Hypothalamus (tissue), 51 donors: ENCODE measurements around the gene NCAN.
"Not testable (repeated sequence)": the region's sequence is repeated elsewhere in the genome, so short reads cannot be mapped to it uniquely, and the experiment has no call there.

Source experiments
- DNase-seq, 51 donors: peaks; one replicate each; lab custom pipeline; 2025; lab: John Stamatoyannopoulos, UW

Gene NCAN

DNA sequence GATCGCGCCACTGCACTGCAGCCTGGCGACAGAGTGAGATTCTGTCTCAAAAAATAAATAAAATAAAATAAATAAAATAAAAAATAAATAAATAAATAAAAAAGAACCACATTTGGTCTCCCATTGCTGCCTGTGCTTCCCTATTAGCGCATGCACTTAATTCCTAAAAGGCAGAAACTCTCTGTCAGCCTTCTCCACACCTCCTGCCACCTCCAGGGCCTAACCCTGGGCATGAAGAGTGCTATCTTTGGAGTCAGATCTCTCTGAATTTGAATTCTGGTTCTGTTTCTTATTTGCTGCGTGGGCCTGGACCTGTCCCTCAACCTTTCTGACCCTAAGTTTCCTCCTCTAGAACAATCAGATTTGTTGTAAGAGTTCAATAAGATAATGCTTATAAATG is 11.3 kb downstream of the NCAN start:
- DNase-seq: no peak

DNA sequence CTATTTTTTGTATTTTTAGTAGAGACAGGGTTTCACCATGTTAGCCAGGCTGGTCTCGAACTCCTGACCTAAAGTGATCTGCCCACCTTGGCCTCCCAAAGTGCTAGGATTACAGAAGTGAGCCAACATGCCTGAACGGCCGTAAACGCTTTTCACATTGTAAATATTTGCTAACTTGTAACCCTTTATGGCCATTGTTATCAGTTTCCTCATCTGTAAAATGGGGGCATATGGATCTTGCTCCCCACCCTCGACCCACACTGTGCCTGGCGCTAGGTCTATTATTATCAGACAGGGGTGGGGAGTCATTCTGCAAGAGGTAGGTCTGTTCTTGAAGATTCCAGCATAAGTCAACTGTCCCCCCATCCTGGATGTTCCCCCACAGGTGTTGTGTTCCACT is 11.9 kb downstream of the NCAN start:
- DNase-seq: no peak

DNA sequence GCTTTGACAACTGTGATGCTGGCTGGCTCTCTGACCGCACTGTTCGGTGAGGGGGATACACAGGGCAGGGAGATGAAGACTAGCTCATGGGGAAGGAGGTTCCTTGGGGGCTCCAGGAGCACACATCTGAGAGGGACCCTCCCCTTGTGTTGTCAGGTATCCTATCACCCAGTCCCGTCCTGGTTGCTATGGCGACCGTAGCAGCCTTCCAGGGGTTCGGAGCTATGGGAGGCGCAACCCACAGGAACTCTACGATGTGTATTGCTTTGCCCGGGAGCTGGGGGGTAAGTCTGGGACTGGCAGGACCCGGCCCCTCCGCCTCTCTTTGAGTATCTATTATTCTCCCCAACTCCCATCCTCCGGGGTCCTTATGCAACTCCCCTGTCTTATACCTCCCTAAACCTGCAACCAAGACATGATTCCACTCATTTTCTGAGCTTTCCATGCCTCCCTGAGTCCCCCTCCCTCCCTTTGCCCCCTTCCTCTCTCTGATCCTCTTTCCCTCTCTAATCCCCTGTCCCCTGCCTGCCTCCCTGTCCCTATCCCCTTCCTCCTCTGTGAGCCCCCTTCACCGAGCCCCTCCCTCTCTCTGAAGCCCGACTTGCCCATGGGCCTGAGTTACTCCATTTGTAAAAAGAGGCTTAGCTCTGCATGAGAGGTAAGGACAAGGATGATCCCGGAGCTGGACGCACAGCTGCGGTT is 12.5 kb downstream of the NCAN start:
- no peak for DNase-seq

DNA sequence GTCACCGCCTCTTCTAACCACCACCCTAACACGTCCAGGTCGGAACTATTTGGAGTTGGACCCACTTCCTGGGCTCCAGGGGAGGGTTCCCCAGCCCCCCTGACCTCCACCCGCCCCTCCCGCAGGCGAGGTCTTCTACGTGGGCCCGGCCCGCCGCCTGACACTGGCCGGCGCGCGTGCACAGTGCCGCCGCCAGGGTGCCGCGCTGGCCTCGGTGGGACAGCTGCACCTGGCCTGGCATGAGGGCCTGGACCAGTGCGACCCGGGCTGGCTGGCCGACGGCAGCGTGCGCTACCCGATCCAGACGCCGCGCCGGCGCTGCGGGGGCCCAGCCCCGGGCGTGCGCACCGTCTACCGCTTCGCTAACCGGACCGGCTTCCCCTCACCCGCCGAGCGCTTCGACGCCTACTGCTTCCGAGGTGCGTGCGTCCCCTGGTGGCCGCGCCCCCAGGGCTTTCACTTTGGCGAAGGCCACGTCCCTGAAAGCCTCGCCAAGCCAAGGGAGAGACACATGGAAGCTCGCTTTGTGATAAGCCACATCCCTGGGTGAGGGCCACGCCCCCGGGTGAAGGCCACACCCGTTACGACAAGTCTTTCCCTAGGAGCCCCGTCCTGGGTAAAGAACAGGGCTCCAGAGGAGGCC is 13.2 kb downstream of the NCAN start:
- DNase-seq: peak in 2 of 51 donors; percentile 4 to 16

DNA sequence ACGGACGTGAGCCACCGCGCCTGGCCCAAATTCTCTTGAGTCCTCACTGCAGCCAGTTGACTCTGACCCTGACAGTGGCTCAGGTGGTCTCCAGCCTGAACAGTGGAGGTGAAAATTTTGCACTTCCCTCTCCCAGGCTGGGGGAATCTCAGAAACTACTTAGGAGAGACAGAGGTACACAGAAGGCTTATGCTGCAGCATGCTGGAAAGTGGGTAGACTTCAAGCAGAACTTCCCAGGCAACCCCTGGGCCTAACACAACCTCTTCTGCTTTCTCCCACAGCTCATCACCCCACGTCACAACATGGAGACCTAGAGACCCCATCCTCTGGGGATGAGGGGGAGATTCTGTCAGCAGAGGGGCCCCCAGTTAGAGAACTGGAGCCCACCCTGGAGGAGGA is 14.4 kb downstream of the NCAN start:
- no peak for DNase-seq

DNA sequence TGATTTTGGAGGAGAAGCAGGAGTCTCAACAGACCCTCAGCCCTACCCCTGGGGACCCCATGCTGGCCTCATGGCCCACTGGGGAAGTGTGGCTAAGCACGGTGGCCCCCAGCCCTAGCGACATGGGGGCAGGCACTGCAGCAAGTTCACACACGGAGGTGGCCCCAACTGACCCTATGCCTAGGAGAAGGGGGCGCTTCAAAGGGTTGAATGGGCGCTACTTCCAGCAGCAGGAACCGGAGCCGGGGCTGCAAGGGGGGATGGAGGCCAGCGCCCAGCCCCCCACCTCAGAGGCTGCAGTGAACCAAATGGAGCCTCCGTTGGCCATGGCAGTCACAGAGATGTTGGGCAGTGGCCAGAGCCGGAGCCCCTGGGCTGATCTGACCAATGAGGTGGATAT is 14.9 kb downstream of the NCAN start:
- DNase-seq: no peak

DNA sequence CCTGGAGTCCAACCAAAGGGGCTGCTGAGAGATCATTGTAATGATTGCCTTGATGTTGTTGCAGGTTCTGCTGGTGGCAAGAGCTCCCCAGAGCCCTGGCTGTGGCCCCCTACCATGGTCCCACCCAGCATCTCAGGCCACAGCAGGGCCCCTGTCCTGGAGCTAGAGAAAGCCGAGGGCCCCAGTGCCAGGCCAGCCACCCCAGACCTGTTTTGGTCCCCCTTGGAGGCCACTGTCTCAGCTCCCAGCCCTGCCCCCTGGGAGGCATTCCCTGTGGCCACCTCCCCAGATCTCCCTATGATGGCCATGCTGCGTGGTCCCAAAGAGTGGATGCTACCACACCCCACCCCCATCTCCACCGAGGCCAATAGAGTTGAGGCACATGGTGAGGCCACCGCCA is 15.5 kb downstream of the NCAN start:
- DNase-seq: no peak

DNA sequence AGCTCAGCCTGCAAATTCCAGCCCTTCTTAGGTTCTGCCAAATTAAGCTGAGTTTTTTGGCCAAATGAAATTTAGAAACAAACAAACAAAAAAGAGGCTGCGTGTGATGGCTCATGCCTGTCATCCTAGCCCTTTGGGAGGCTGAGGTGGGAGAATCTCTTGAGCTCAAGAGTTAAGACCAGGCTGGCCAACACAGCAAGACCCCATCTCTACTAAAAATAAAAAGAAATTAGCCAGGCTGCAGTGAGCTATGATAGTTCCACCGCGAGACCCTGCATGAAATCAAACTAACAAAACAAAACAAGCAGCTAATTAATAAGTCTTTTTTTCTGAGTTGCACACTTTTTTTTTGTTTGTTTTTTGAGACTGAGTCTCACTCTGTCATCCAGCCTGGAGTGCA is 17.9 kb downstream of the NCAN start:
- DNase-seq: no peak

DNA sequence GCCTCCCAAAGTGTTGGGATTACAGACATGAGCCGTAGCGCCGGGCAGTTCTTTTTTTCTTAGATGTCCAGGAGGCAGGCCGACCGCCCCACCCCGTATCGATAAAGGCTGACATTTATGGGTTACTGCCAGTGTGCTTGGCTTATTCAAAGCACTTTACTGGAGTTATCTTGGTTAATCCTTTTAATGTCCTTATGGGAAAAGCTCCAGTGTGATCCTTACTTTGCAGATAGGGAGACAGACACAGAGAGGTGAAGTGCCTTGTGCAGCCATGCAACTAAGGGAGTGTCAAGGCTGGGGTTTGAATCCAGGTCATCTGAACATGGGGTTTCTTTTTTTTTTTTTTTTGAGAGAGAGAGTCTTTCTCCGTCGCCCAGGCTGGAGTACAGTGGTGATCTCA is 19.2 kb downstream of the NCAN start:
- DNase-seq: no peak

DNA sequence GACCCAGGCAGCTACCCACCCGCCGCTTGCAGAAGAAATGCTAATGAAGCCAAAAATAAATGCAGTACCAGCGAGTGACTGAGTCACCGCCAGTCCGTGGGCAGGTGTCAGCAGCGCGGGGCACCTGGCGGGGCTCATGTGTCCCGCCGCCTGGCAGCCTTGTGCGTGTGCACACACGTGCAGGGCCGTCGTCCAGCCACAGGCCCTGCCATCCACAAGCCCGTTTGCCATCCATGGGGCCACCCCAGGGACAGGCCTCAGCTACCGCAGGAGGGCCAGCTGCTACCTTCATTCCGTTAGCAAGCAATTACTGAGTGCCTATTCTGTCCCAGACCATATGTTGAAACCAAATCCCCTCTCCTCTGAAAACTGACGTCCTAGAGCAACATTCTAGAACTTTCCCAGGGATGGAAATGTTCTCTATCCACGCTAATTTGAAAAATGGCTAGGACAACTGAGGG is 20.5 kb downstream of the NCAN start:
- peak in 3 of 51 donors; percentile 20 to 32 (median 32) for DNase-seq

DNA sequence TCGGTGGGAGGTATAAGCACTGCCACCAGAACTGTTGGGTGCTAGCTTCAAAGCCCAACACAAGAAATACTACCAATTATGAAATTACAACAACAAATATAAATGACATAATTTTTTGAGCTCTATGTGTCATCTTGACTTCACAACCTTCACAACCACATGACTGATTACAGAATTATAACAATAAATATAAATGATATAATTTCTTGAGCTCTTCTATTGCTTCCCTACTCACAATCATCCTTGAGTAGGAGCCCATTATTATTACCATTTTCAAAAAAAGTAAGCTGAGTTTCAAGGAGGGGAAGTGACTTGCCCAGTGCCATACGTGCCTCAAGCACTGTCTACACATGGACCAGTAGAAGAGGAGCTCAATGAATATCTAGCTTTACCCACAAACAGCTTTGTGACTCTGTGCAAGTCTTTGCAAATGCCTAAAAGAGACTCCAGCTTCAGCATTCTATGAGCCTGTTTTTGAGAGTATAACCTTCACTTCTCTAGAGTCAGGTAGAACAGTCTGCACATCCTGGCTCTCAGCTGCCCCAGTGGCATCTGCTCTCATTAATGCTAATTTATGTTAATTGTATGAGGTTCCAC is 22.6 kb downstream of the NCAN start:
- no peak for DNase-seq

DNA sequence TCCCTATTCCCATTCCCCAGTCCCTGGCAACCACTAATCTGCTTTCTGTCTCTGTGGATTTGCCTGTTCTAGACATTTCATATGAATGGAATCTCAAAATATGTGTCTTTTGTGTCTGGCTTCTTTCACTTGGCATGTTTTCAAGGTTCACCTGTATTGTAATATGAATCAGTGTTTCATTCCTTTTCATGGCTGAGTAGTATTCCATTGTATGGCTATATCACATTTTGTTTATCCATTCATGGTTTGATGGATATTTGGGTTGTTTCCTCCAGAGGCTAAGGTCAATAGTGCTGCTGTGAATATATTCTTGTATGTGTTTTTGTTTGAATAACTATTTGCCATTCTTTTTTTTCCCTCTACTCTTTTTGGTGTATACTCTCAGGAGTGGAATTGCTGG is 24.4 kb downstream of the NCAN start:
- DNase-seq: no peak

DNA sequence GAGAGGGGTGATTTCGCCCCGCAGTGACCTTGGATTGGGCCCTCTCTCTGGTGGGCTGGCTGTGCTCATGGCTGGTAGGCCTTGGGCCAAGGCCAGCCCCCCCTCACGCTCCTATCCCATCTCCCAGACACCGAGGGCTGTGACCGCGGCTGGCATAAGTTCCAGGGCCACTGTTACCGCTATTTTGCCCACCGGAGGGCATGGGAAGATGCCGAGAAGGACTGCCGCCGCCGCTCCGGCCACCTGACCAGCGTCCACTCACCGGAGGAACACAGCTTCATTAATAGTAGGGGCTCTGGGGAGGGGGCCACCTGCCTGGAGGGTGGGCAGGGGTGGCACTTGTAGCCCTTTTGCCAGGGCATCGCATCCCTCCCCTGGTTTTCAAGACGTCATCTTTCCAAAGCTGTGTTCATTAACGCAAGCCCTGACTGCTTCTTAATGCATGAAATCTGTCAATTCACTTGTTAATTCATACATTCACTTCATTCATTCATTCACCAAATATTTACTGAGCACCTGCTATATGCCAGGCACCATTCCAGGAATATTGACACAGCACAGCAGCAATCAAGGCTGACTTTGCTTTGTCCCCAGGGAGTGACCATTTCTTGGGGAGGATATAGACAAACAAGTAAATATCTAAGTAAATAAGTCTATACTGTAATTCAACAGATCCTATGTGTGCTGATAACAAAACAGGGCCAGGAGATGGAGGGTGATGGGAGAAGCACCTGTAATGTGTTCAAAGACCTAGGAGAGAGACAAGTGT is 26.6 kb downstream of the NCAN start:
- DNase-seq: no peak

DNA sequence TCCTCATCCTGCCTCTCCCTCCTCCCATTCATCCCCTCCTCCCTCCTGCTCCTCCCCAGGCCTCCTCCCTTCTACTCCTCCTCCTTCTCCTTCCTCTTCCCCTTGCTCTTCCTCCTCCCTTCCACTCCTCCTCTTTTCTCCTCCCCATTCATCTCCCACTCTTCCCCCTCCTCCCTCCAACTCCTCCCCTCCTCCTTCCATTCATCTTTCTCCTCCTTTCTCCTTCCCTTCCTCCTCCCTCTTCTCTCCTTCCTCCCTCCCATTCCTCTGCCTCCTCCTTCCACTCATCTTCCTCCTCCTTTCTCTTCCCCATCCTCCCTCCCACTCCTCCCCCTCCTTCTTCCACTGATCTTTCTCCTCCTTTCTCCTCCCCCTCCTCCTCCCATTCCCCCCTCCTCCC is 27.9 kb downstream of the NCAN start:
- DNase-seq: no peak

DNA sequence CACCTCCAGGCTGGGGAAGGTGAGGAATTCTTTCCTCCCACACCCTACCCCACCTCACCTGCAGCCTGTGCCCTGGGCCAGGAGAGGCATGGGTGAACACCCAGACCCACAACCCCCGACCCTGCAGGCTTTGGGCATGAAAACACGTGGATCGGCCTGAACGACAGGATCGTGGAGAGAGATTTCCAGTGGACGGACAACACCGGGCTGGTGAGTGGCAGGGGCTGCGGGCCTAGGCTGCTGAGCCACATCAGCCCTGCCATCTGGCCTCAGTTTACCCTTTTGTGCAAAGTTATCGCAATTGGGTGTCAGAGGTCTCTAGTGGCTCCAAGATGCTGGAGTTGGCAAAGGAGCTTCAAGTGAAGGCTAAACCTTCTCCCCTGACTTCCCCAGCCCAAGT is 28.7 kb downstream of the NCAN start:
- no peak for DNase-seq

DNA sequence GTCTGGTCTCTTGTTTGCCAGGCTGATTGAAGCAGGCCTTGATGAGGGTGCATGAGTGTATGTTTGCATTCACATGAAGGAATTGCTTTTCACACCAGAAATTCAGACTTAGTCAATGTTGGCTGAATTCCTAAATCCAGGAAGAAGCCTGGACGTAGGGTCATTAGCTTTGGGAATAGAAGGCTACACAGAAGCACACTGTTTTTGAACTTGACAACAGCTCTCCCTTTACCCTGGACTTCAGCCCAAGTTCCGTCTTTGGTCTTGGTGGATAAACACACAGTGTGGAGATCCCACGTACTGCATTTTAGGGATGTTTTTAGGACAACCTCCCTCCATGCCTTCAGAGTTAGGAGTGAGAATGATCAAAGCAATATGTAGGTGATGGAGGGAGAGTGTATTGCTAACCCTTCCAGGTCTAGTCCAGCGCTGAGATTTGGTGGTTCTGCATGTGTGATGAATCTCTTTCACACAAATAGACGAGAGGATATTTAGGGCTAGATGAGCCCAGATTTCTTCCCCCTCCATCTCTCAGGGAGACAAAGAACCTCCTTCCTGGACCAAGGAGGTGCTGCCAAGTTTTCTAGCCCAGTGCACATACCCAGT is 38.5 kb downstream of the NCAN start:
- DNase-seq: no peak

DNA sequence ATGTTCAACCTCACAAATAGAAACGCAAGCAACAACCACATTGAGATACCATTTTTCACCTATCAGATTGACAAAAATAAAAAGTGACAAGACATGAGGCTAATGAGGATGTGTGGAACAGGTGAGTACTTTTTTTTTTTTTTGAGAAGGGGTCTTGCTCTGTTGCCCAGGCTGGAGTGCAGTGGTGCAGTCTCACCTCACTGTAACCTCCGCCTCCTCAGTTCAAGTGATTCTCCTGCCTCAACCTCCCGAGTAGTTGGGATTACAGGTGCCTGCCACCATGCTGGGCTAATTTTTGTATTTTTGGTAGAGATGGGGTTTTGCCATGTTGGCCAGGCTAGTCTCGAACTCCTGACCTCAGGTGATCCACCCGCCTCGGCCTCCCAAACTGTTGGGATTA is 41.7 kb downstream of the NCAN start:
- DNase-seq: not testable (repeated sequence)

DNA sequence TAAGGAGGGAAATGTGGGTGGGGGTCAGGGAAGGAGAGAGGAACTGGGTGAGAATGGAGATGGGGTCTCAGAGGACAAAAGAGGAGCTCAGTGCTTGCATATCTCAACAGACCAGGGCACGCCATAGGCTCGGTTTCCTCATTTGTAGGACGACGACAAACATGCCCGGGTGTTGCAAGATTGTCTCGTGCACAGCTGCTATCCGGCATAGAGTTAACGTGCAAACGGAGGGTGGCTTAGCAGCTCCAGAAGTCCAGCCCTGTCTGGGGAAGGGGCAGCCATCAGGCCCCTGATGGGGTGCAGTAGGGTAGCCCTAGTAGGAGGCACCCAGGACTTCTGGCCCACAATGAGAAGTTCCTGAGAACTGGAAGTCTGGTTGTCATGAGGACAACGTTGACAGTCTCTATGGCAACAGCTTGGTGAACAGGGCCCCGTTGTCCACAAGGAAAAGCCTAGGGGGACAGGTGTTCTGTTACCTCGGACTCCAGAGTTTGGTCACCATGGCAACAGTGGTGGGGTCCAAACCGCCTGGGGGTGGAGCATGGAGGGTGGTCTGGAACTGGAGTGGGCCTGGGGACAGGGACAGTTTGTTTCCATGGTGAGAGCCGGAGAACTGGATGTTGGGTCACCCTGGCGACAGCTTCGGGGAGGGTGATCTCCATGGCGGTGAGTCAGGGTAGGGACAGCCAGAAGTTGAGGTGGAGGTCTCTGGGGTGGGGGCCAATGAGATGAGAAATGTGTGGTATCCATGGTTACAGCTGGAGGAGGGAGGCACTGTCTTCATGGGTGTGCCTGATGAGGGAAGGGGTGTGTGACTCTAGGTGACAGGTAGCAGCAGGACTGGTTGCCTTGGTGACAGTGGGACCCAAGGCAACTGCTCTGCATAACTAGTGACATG is 44.6 kb downstream of the NCAN start:
- peak in 8 of 51 donors; percentile 4 to 60 (median 27) for DNase-seq

DNA sequence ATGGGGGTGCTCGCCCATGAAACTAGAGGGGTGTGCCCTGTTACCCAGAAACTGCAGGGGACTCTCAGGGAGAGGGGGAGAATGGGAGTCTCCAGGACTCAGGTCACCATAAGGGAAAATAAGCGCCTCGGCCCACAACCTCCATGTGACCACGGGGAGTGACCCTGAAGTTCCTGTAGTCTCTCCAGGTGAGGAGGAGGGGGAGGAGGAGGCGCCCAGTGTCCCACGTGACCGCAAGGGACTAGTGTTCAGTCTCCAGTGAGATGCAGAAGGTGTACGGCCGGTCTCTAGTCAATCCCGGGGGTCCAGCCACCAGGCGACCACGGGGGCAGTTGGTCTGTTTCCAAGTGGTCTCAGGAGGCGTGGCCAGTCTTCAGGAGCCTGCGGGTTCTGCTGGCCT is 45.4 kb downstream of the NCAN start:
- no peak for DNase-seq
